Ishikawa (cell line): ENCODE measurements around the gene CHST15.

Experiments used
- CEBPB ChIP-seq: IDR thresholded peaks from 2 replicates; pipeline ENCODE4 v1.6.1; 2012
- CREB1 ChIP-seq: IDR thresholded peaks from 2 replicates; pipeline ENCODE4 v1.6.1; 2012; ENCODE audit warnings: low read depth
- EGR1 ChIP-seq: IDR thresholded peaks from 2 replicates; pipeline ENCODE4 v1.6.1; 2012
- EP300 ChIP-seq: IDR thresholded peaks from 2 replicates; pipeline ENCODE4 v1.6.1; 2012; ENCODE audit warnings: borderline replicate concordance
- FOXM1 ChIP-seq: IDR thresholded peaks from 2 replicates; pipeline ENCODE4 v1.6.1; 2012; ENCODE audit warnings: low read depth, borderline replicate concordance
- NFIC ChIP-seq: IDR thresholded peaks from 2 replicates; pipeline ENCODE4 v1.6.1; 2012
- RAD21 ChIP-seq: IDR thresholded peaks from 2 replicates; pipeline ENCODE4 v1.6.1; 2012; ENCODE audit warnings: low read depth
- REST ChIP-seq: IDR thresholded peaks from 2 replicates; pipeline ENCODE4 v1.6.1; 2012; ENCODE audit warnings: low read depth, mild to moderate bottlenecking
- TAF1 ChIP-seq: IDR thresholded peaks from 2 replicates; pipeline ENCODE4 v1.6.1; 2012; ENCODE audit warnings: low read depth, mild to moderate bottlenecking
- TCF12 ChIP-seq: IDR thresholded peaks from 2 replicates; pipeline ENCODE4 v1.6.1; 2012; ENCODE audit warnings: low read depth
- TEAD4 ChIP-seq: IDR thresholded peaks from 2 replicates; pipeline ENCODE4 v1.6.1; 2012
- YY1 ChIP-seq: IDR thresholded peaks from 2 replicates; pipeline ENCODE4 v1.6.1; 2012; ENCODE audit warnings: low read depth
- ZBTB7A ChIP-seq: IDR thresholded peaks from 2 replicates; pipeline ENCODE4 v1.6.1; 2012; ENCODE audit warnings: low read depth
- TF ChIP-seq, protein P1 (sequence below): IDR thresholded peaks from 2 replicates; pipeline ENCODE4 v1.6.1; 2012
- TF ChIP-seq, protein P2 (sequence below): IDR thresholded peaks from 2 replicates; pipeline ENCODE4 v1.6.1; 2012

CHST15 gene

DNA sequence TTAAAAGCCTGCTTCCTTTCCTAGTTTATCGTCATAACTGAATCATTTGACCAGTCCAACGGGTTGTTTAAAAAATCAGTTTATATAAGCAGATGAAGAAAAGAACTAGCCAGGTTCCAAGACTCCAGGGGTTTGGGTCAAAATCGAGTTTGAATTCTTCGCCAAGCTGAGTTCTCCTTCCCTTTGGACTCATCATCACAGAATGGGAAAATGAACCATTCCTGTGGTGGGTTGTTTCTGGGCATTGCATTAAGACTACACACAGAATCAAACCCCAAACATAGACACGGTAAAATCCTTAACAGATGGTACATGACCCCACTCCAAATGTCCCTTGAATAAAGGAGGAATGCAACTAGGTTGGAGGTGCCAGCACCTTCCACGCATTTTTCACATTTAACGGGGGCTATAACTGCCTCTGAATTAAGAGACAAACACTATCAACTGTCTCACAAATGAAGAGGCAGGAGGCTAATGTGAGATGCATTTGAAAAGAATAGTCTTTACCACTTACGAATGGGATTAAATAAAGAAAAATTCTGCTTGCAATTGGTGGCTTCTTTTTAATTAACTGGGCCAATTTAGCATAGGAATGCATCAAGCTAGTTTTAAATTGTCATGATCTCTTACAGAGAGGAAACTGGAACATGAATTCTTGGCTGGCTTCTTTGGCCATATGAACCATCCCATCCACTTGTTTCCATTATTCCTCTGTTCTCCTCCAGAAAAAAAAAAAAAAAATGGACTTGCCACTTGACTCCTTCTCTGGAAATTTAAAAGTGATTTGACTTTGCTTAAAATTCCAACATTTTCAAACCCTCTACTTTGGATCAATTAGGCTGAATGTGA, 61.1 kb downstream of the CHST15 start:
- TF ChIP-seq TCF12 (no peak), FOXM1 (no peak), CREB1 (no peak), ZBTB7A (no peak), CEBPB (no peak), EP300 (no peak), RAD21 (no peak), YY1 (no peak), REST (no peak), EGR1 (no peak), TEAD4 (no peak), TAF1 (no peak), NFIC (no peak)
- TF ChIP-seq, protein P1, sequence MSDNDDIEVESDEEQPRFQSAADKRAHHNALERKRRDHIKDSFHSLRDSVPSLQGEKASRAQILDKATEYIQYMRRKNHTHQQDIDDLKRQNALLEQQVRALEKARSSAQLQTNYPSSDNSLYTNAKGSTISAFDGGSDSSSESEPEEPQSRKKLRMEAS = no peak

- TF ChIP-seq ZBTB7A = no peak
- TF ChIP-seq TCF12 = no peak
- no peak for TF ChIP-seq TEAD4
- TF ChIP-seq TAF1 = no peak
- no peak for TF ChIP-seq EP300
- no peak for TF ChIP-seq CEBPB
- TF ChIP-seq EGR1 = no peak
Measured at GRCh38 chr10:124030492-124031110, 62.8 kb downstream of the CHST15 start.

- TF ChIP-seq, protein P2, sequence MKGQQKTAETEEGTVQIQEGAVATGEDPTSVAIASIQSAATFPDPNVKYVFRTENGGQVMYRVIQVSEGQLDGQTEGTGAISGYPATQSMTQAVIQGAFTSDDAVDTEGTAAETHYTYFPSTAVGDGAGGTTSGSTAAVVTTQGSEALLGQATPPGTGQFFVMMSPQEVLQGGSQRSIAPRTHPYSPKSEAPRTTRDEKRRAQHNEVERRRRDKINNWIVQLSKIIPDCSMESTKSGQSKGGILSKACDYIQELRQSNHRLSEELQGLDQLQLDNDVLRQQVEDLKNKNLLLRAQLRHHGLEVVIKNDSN = no peak
- no peak for TF ChIP-seq REST
- no peak for TF ChIP-seq RAD21
- TF ChIP-seq TCF12 = no peak
- no peak for TF ChIP-seq TEAD4
- no peak for TF ChIP-seq CREB1
- TF ChIP-seq CEBPB = no peak
- TF ChIP-seq NFIC = no peak
- TF ChIP-seq, protein P1 = no peak
Measured at GRCh38 chr10:124030061-124030460, 63.3 kb downstream of the CHST15 start.

- TF ChIP-seq CEBPB (no peak), TAF1 (no peak), EP300 (no peak), ZBTB7A (no peak), CREB1 (no peak), RAD21 (no peak)
Measured at GRCh38 chr10:124029559-124029958, 63.8 kb downstream of the CHST15 start.

GRCh38 chr10:124028700-124029480, 64.5 kb downstream of the CHST15 start:
- TF ChIP-seq FOXM1 (no peak), CREB1 (no peak), EGR1 (no peak), EP300 (no peak), YY1 (no peak), ZBTB7A (no peak), TCF12 (no peak), TAF1 (no peak), NFIC (no peak), TEAD4 (no peak), RAD21 (no peak), CEBPB (no peak), REST (no peak)
- TF ChIP-seq, protein P1 = no peak
- TF ChIP-seq, protein P2 = no peak
